H1 (cell line): ENCODE data around the gene FOXO1. TPM values are rescaled to one million over a fixed set of nuclear protein-coding genes. Genes with fewer than 3 reads are reported as not detected.

ENCODE experiments used
- CTCF ChIA-PET: fragments of 300-600 bp; sonication (Branson Sonifier 250); formaldehyde crosslinking; loops from one replicate; lab custom pipeline; 2021; ENCODE audit not compliant: partially characterized antibody; lab: Charles Lee
- POLR2A ChIA-PET: fragments of 300-600 bp; sonication (Branson Sonifier 250); formaldehyde crosslinking; loops from one replicate; lab custom pipeline; 2021; ENCODE audit warnings: inconsistent platforms; ENCODE audit not compliant: partially characterized antibody; lab: Charles Lee
- DNase-seq, 2 experiments: peaks; one replicate each; pipeline versions ENCODE4 v3.0.0 to v3.0.0-alpha.2; 2010 to 2022; ENCODE audit warnings: low spot score in 2 of 2, low read depth in 1 of 2, mixed read lengths in 1 of 2
- FAIRE-seq: peaks from 2 replicates; lab custom pipeline; 2011; peaks lifted over from hg19 to GRCh38; lab: Jason Lieb, UNC
- H2AFZ ChIP-seq: 2 replicates; pipeline ENCODE4 v1.8.1; 2012; ENCODE audit warnings: low read length, inconsistent platforms
- H2AK5ac ChIP-seq: 2 replicates; pipeline ENCODE4 v1.6.1; 2013; ENCODE audit warnings: low read depth, low read length
- H2BK120ac ChIP-seq: replicated peaks from 2 replicates; pipeline ENCODE3; 2013; ENCODE audit warnings: low read depth, low read length, inconsistent platforms
- H2BK12ac ChIP-seq: 2 replicates; pipeline ENCODE4 v1.6.1; 2013; ENCODE audit warnings: low read depth, low read length
- H2BK15ac ChIP-seq: 2 replicates; pipeline ENCODE4 v1.6.1; 2013; ENCODE audit warnings: low read length
- H2BK20ac ChIP-seq: 2 replicates; pipeline ENCODE4 v1.6.1; 2013; ENCODE audit warnings: low read length
- H2BK5ac ChIP-seq: 2 replicates; pipeline ENCODE4 v1.6.1; 2013; ENCODE audit warnings: low read depth, low read length
- H3K14ac ChIP-seq: 2 replicates; pipeline ENCODE4 v1.6.1; 2013; ENCODE audit warnings: inconsistent platforms; ENCODE audit not compliant: insufficient read length
- H3K18ac ChIP-seq: 2 replicates; pipeline ENCODE4 v1.6.1; 2013; ENCODE audit warnings: low read length; ENCODE audit errors: extremely low read depth
- H3K23ac ChIP-seq: 2 replicates; pipeline ENCODE4 v1.6.1; 2013; ENCODE audit warnings: inconsistent platforms; ENCODE audit not compliant: insufficient read length
- H3K23me2 ChIP-seq: 2 replicates; pipeline ENCODE4 v1.6.1; 2013; ENCODE audit warnings: low read depth, low read length
- H3K27ac ChIP-seq: 2 replicates; pipeline ENCODE4 v1.6.1; 2011; ENCODE audit warnings: low read depth, low read length, inconsistent platforms
- H3K27me3 ChIP-seq, 4 experiments: replicated peaks in 1 of 4; 1 replicate in 1 of 4; 2 replicates in 3 of 4; pipeline versions ENCODE4 v1.6.1 to v1.8.1; 2011 to 2013; ENCODE audit warnings: low read length in 3 of 4, mild to moderate bottlenecking in 3 of 4, inconsistent platforms in 2 of 4, mixed read lengths in 2 of 4, moderate library complexity in 1 of 4; ENCODE audit not compliant: control insufficient read depth in 3 of 4, insufficient read depth in 3 of 4; ENCODE audit errors: extremely low read depth in 1 of 4
- H3K36me3 ChIP-seq, 4 experiments: 2 replicates each; pipeline versions ENCODE4 v1.6.1 to v1.8.1; 2011 to 2013; ENCODE audit warnings: mild to moderate bottlenecking in 4 of 4, low read length in 3 of 4, moderate library complexity in 2 of 4, control low read depth in 1 of 4, inconsistent platforms in 1 of 4; ENCODE audit not compliant: insufficient read depth in 4 of 4, control insufficient read depth in 2 of 4
- H3K4ac ChIP-seq: replicated peaks from 2 replicates; pipeline ENCODE3; 2013; ENCODE audit warnings: low read length, low read depth, mixed read lengths, inconsistent platforms; ENCODE audit not compliant: insufficient read length
- H3K4me1 ChIP-seq, 4 experiments: replicated peaks in 1 of 4; 1 replicate in 1 of 4; 2 replicates in 3 of 4; pipeline versions ENCODE4 v1.6.1 to v1.8.1; 2011 to 2013; ENCODE audit warnings: low read length in 3 of 4, inconsistent platforms in 2 of 4, mixed read lengths in 1 of 4; ENCODE audit not compliant: insufficient read depth in 4 of 4, control insufficient read depth in 3 of 4
- H3K4me2 ChIP-seq, 2 experiments: 2 replicates each; pipeline versions ENCODE4 v1.6.1 to v1.8.1; 2011 to 2013; ENCODE audit warnings: low read depth in 2 of 2, low read length in 2 of 2, control low read depth in 1 of 2, inconsistent platforms in 1 of 2, mild to moderate bottlenecking in 1 of 2; ENCODE audit not compliant: insufficient read depth in 1 of 2
- H3K4me3 ChIP-seq, 4 experiments: fragments of 200-600, 300-600 bp in 1 of 4; sonication (generic), shearing (Covaris generic), sonication (Bioruptor Twin) in 1 of 4; 2 replicates each; pipeline versions ENCODE4 v1.5.1 to v1.8.1; 2011 to 2016; ENCODE audit warnings: low read length in 4 of 4, low read depth in 3 of 4, control low read depth in 2 of 4, inconsistent platforms in 2 of 4, mild to moderate bottlenecking in 2 of 4, mixed read lengths in 1 of 4, moderate library complexity in 1 of 4; ENCODE audit not compliant: insufficient read depth in 2 of 4; ENCODE audit errors: extremely low read depth in 1 of 4
- H3K56ac ChIP-seq: replicated peaks from 2 replicates; pipeline ENCODE3; 2013; ENCODE audit warnings: low read depth, mild to moderate bottlenecking, mixed read lengths, low read length, inconsistent platforms; ENCODE audit not compliant: insufficient read length
- H3K79me1 ChIP-seq: 2 replicates; pipeline ENCODE4 v1.6.1; 2013; ENCODE audit warnings: low read depth, low read length, control low read depth
- H3K79me2 ChIP-seq, 2 experiments: 2 replicates each; pipeline versions ENCODE4 v1.6.1 to v1.8.1; 2012 to 2013; ENCODE audit warnings: low read length in 2 of 2, mild to moderate bottlenecking in 2 of 2, inconsistent platforms in 1 of 2; ENCODE audit not compliant: insufficient read depth in 2 of 2, control insufficient read depth in 1 of 2
- H3K9ac ChIP-seq, 4 experiments: replicated peaks in 1 of 4; 1 replicate in 1 of 4; 2 replicates in 3 of 4; pipeline versions ENCODE4 v1.6.1 to v1.8.1; 2011 to 2013; ENCODE audit warnings: low read depth in 3 of 4, low read length in 3 of 4, control low read depth in 2 of 4, mild to moderate bottlenecking in 2 of 4, moderate library complexity in 2 of 4, inconsistent platforms in 1 of 4; ENCODE audit errors: extremely low read depth in 1 of 4
- H3K9me3 ChIP-seq, 2 experiments: 2 replicates each; pipeline versions ENCODE4 v1.6.1 to v1.8.1; 2012 to 2013; ENCODE audit warnings: mild to moderate bottlenecking in 2 of 2, moderate library complexity in 2 of 2, control low read depth in 1 of 2, inconsistent platforms in 1 of 2, low read depth in 1 of 2, low read length in 1 of 2, mixed read lengths in 1 of 2; ENCODE audit not compliant: insufficient read depth in 2 of 2
- H4K20me1 ChIP-seq, 2 experiments: replicated peaks in 1 of 2; 2 replicates each; pipeline versions ENCODE3 to v1.8.1; 2011 to 2013; ENCODE audit warnings: inconsistent platforms in 2 of 2, low read length in 2 of 2, mild to moderate bottlenecking in 1 of 2; ENCODE audit not compliant: insufficient read depth in 2 of 2, control insufficient read depth in 1 of 2
- H4K5ac ChIP-seq: 2 replicates; pipeline ENCODE4 v1.6.1; 2013; ENCODE audit warnings: low read length, low read depth, mixed read lengths, inconsistent platforms; ENCODE audit not compliant: insufficient read length
- H4K8ac ChIP-seq: 2 replicates; pipeline ENCODE4 v1.8.0; 2013; ENCODE audit warnings: mild to moderate bottlenecking, moderate library complexity, low read length, inconsistent platforms; ENCODE audit not compliant: insufficient read depth; ENCODE audit errors: extremely low read depth
- H4K91ac ChIP-seq: replicated peaks from 2 replicates; pipeline ENCODE3; 2013; ENCODE audit warnings: low read length, mixed read lengths, inconsistent platforms; ENCODE audit not compliant: insufficient read length
- BRCA1 ChIP-seq: IDR thresholded peaks from 2 replicates; pipeline ENCODE4 v1.6.1; 2012; ENCODE audit warnings: low read depth, low read length, improper control_type of control experiment
- CTBP2 ChIP-seq: IDR thresholded peaks from 2 replicates; pipeline ENCODE4 v1.7.0; 2011; ENCODE audit warnings: borderline replicate concordance, mild to moderate bottlenecking, moderate library complexity, mixed read lengths, low read length; ENCODE audit not compliant: insufficient read depth, insufficient read length
- KDM1A ChIP-seq: fragments of 200-600, 300-600 bp; sonication (generic); IDR thresholded peaks from 2 replicates; pipeline ENCODE4 v1.7.1; 2016; ENCODE audit warnings: mild to moderate bottlenecking, low read length, borderline replicate concordance
- MAFK ChIP-seq: IDR thresholded peaks from 2 replicates; pipeline ENCODE4 v1.6.1; 2012; ENCODE audit warnings: low read depth, mild to moderate bottlenecking, improper control_type of control experiment, low read length
- MAX ChIP-seq: IDR thresholded peaks from 2 replicates; pipeline ENCODE4 v1.6.1; 2012; ENCODE audit warnings: inconsistent platforms
- NRF1 ChIP-seq: IDR thresholded peaks from 2 replicates; pipeline ENCODE4 v1.6.1; 2011; ENCODE audit warnings: mild to moderate bottlenecking, low read depth, low read length, improper control_type of control experiment
- RFX5 ChIP-seq: IDR thresholded peaks from 2 replicates; pipeline ENCODE4 v1.6.1; 2011; ENCODE audit warnings: low read depth, low read length, improper control_type of control experiment, borderline replicate concordance
- SRF ChIP-seq: IDR thresholded peaks from 2 replicates; pipeline ENCODE4 v1.6.1; 2011; ENCODE audit warnings: mild to moderate bottlenecking, low read depth, low read length, moderate library complexity
- USF2 ChIP-seq: IDR thresholded peaks from 2 replicates; pipeline ENCODE4 v1.6.1; 2011; ENCODE audit warnings: low read length, improper control_type of control experiment
- WGBS, 2 experiments: shearing (Covaris generic) in 1 of 2; methylation state at CpG; one replicate each; pipeline versions ENCODE4 v1.1.6 to v1.1.7; 2013 to 2015; ENCODE audit warnings: low lambda C conversion rate in 2 of 2, mixed read lengths in 2 of 2, inconsistent platforms in 1 of 2, low coverage in 1 of 2, missing lambda C conversion rate in 1 of 2; ENCODE audit not compliant: insufficient replicate concordance in 2 of 2, insufficient coverage in 1 of 2, insufficient read length in 1 of 2; ENCODE audit errors: extremely low coverage in 1 of 2, missing lambda C conversion rate in 1 of 2; 5-methylcytosine and 5-hydroxymethylcytosine counted together
- polyA plus RNA-seq, 7 experiments: library from polyadenylated mRNA; depleted of rRNA in 3 of 7; stranded (reverse) in 5 of 7; unstranded in 2 of 7; fragments of >200 nt in 5 of 7; fragments of 200-250 nt in 2 of 7; gene quantifications; 1 replicate in 5 of 7; 2 replicates in 1 of 7; 4 replicates in 1 of 7; pipeline versions ENCODE4 v1.2.1 to v1.2.3, GENCODE V29; 2011 to 2013; ENCODE audit warnings: missing spikeins in 2 of 7, mixed read lengths in 2 of 7
- total RNA-seq: library from RNA; stranded (reverse); fragmentation: NEBNext Ultra II Directional; extraction: Animal tissue kit (Norgen Biotek cat#: 25700); gene quantifications from 2 replicates; pipeline ENCODE4 v1.2.1, GENCODE V29; 2021
- TF ChIP-seq, protein P1 (sequence below): IDR thresholded peaks from 2 replicates; pipeline ENCODE4 v1.6.1; 2012; ENCODE audit warnings: low read length, inconsistent platforms

FOXO1 gene
- total and polyA plus RNA-seq, 2 of the 8 experiments (the other 6 are each of a cell fraction or from before 2014, with no cell fraction given), result 35.3 to 56.9 TPM

GRCh38 chr13:40619479-40619814, 47.0 kb downstream of the FOXO1 start:
- H3K4ac ChIP-seq, result no peak overlapping the region
- H2AK5ac ChIP-seq, result no peak overlapping the region
- H3K79me1 ChIP-seq, result peaks cover 9% of the 10 kb centered on the region
- no peak overlapping the region for H4K91ac ChIP-seq
- FAIRE-seq (no peak), DNase-seq (no peak)
- no peak overlapping the region for H3K18ac ChIP-seq
- H2BK5ac ChIP-seq, result no peak overlapping the region
- H3K36me3 ChIP-seq, result no peaks in the 10 kb centered on the region
- no peak overlapping the region for H4K5ac ChIP-seq
- no peak overlapping the region for H3K14ac ChIP-seq
- no peak overlapping the region for H2BK120ac ChIP-seq
- H3K4me3 ChIP-seq, result no peak overlapping the region
- H2AFZ ChIP-seq, result no peak overlapping the region
- peaks cover 22 to 99% of the 10 kb centered on the region in 2 experiments; a peak in 3 of 4 replicates for H3K79me2 ChIP-seq
- H3K9me3 ChIP-seq, result no peaks in the 10 kb centered on the region
- peaks cover 3 to 27% (median 14%) of the 10 kb centered on the region in 4 experiments; a peak in 6 of 7 replicates for H3K4me1 ChIP-seq
- peaks cover 29 to 49% of the 10 kb centered on the region in 2 experiments for H4K20me1 ChIP-seq
- H3K27me3 ChIP-seq, result no peaks in the 10 kb centered on the region
- POLR2A ChIA-PET, result interaction anchor here (0.7 kb wide), 1 partner anchor 44 kb away, joined by 3 read pairs; no protein-coding TSS in a partner anchor
- H3K27ac ChIP-seq, result no peak overlapping the region
- no peak overlapping the region for H3K9ac ChIP-seq
- H2BK20ac ChIP-seq, result no peak overlapping the region
- no peak overlapping the region for H3K56ac ChIP-seq
- no peak overlapping the region for H2BK15ac ChIP-seq
- H3K4me2 ChIP-seq, result no peak overlapping the region
- no peak overlapping the region for H3K23ac ChIP-seq
- no peak overlapping the region for H2BK12ac ChIP-seq
- TF ChIP-seq RFX5, result no peak
- TF ChIP-seq SRF, result no peak
- TF ChIP-seq NRF1, result no peak
- TF ChIP-seq KDM1A, result no peak
- TF ChIP-seq BRCA1, result no peak
- TF ChIP-seq, protein P1, sequence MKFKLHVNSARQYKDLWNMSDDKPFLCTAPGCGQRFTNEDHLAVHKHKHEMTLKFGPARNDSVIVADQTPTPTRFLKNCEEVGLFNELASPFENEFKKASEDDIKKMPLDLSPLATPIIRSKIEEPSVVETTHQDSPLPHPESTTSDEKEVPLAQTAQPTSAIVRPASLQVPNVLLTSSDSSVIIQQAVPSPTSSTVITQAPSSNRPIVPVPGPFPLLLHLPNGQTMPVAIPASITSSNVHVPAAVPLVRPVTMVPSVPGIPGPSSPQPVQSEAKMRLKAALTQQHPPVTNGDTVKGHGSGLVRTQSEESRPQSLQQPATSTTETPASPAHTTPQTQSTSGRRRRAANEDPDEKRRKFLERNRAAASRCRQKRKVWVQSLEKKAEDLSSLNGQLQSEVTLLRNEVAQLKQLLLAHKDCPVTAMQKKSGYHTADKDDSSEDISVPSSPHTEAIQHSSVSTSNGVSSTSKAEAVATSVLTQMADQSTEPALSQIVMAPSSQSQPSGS, result no peak
- TF ChIP-seq CTBP2, result no peak
- no peak for TF ChIP-seq MAX
- TF ChIP-seq USF2, result no peak
- no peak for TF ChIP-seq MAFK
- no peak overlapping the region for H4K8ac ChIP-seq
- WGBS, 2 experiments, result 92% methylated on average over 3 of the region's 3 CpGs; no CpG with 5 or more reads in 1 of the 2 experiments
- H3K23me2 ChIP-seq, result no peaks in the 10 kb centered on the region
- CTCF ChIA-PET, result interaction anchor here (0.8 kb wide), 1 partner anchor 158 kb away, joined by 4 read pairs; no protein-coding TSS in a partner anchor
